Testis (tissue), 2 donors: ENCODE measurements around the gene ICAM2.

Experiments
- POLR2A ChIP-seq: fragments of 450-650 bp; IDR thresholded peaks from one replicate; pipeline ENCODE4 v1.6.1; 2017; ENCODE audit warnings: antibody characterized with exemption, mild to moderate bottlenecking, moderate library complexity
- TF ChIP-seq, protein P1 (sequence below), 3 experiments: fragments of 450-650 bp in 2 of 3; fragments of 200-600 bp in 1 of 3; sonication (generic) in 1 of 3; IDR thresholded peaks; one replicate each; pipeline ENCODE4 v1.5.1; 2016 to 2019; ENCODE audit warnings: antibody characterized with exemption in 3 of 3, mild to moderate bottlenecking in 2 of 3, moderate library complexity in 1 of 3

DNA sequence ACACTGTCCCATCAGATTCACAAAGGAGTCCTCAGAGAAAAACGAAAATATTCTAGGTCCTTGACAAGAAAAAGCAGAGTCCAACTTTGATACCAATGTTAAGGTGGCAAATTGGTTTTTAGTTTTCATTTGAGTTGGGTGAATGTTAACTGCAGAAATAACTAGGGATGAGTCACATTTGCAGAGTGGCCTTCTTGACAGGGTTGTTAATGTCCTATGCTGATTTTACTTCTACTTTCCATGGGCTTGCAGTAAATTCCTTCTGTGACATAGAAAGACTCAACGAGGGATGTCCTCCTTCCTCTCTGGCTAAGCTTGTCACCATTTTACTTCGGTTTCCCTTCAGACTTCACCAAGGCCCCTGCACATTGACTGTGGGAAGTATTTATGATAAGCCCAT is 47.2 kb upstream of the ICAM2 start:
- TF ChIP-seq, protein P1, sequence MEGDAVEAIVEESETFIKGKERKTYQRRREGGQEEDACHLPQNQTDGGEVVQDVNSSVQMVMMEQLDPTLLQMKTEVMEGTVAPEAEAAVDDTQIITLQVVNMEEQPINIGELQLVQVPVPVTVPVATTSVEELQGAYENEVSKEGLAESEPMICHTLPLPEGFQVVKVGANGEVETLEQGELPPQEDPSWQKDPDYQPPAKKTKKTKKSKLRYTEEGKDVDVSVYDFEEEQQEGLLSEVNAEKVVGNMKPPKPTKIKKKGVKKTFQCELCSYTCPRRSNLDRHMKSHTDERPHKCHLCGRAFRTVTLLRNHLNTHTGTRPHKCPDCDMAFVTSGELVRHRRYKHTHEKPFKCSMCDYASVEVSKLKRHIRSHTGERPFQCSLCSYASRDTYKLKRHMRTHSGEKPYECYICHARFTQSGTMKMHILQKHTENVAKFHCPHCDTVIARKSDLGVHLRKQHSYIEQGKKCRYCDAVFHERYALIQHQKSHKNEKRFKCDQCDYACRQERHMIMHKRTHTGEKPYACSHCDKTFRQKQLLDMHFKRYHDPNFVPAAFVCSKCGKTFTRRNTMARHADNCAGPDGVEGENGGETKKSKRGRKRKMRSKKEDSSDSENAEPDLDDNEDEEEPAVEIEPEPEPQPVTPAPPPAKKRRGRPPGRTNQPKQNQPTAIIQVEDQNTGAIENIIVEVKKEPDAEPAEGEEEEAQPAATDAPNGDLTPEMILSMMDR (IDR thresholded peaks at IDR 0.05): no peak
- no peak for TF ChIP-seq POLR2A
